Endothelial cell of umbilical vein (primary cell): ENCODE results near the gene ADARB2.

Experiments used
- CTCF ChIP-seq, 2 donors: IDR thresholded peaks; 1 replicate in 1 of 2; 2 replicates in 1 of 2; pipeline ENCODE4 v1.5.1; 2011; ENCODE audit warnings: low read length in 2 of 2, mild to moderate bottlenecking in 2 of 2, moderate library complexity in 2 of 2, control low read depth in 1 of 2, inconsistent platforms in 1 of 2, low read depth in 1 of 2; ENCODE audit not compliant: insufficient read depth in 1 of 2; ENCODE audit errors: extremely low read depth in 1 of 2
- EZH2 ChIP-seq: IDR thresholded peaks from 2 replicates; pipeline ENCODE4 v1.6.1; 2012; ENCODE audit warnings: borderline replicate concordance, low read depth, mild to moderate bottlenecking, moderate library complexity, low read length, inconsistent platforms; ENCODE audit not compliant: severe bottlenecking
- FOS ChIP-seq: IDR thresholded peaks from 2 replicates; pipeline ENCODE4 v1.6.1; 2011; ENCODE audit warnings: mild to moderate bottlenecking, low read length, moderate library complexity, borderline replicate concordance; ENCODE audit not compliant: insufficient read depth
- GATA2 ChIP-seq: IDR thresholded peaks from 2 replicates; pipeline ENCODE4 v1.7.0; 2011; ENCODE audit warnings: low read depth, mild to moderate bottlenecking, moderate library complexity, mixed read lengths, low read length; ENCODE audit not compliant: insufficient read length, insufficient read depth
- JUN ChIP-seq: IDR thresholded peaks from 2 replicates; pipeline ENCODE4 v1.6.1; 2011; ENCODE audit warnings: borderline replicate concordance, low read depth; ENCODE audit not compliant: insufficient read length, insufficient read depth
- MAX ChIP-seq: IDR thresholded peaks from 2 replicates; pipeline ENCODE4 v1.6.1; 2011; ENCODE audit not compliant: insufficient read depth, insufficient read length
- POLR2A ChIP-seq: IDR thresholded peaks from 2 replicates; pipeline ENCODE4 v1.6.1; 2012; ENCODE audit warnings: low read depth, mild to moderate bottlenecking, control low read depth, low read length
- POLR2AphosphoS5 ChIP-seq: IDR thresholded peaks from 2 replicates; pipeline ENCODE4 v1.6.1; 2012; ENCODE audit warnings: low read depth, mild to moderate bottlenecking, control low read depth, low read length, moderate library complexity; ENCODE audit not compliant: insufficient read depth

GRCh38 chr10:1418031-1418550, 319.2 kb downstream of the ADARB2 start:
- TF ChIP-seq POLR2AphosphoS5 (no peak), EZH2 (no peak), CTCF (IDR thresholded peaks at IDR 0.05; ENCODE audit: extremely low read depth in 1 of 2, insufficient read depth in 1 of 2, low read depth in 1 of 2, low read length in 2 of 2) (no peak), FOS (no peak), POLR2A (no peak), JUN (no peak), MAX (no peak), GATA2 (no peak)
